CD4-positive, alpha-beta T cell treated with Interleukin-12 subunit alpha and Interleukin-12 subunit beta, for 1 hour (primary cell): ENCODE results near the gene NDUFB3.

Experiments used
- DNase-seq: peaks from one replicate; pipeline ENCODE4 v3.0.0-alpha.2; 2020

NDUFB3 gene

GRCh38 chr2:201130524-201131186 is 58.9 kb downstream of the NDUFB3 start:
- DNase-seq: peak; percentile 68

GRCh38 chr2:201132518-201132917 is 60.7 kb downstream of the NDUFB3 start:
- DNase-seq: no peak
